ENCODE measurements around the gene GRIK3. TPM values are rescaled to one million over a fixed set of nuclear protein-coding genes. Genes with fewer than 3 reads are reported as not detected.

GRIK3 gene
- total and polyA plus RNA-seq, 2 experiments from 2014 or later = 0.31 to 2.9 TPM

- Mint-ChIP-seq H3K9me3 (no peaks in the 10 kb centered on the region), H3K4me1 (peaks cover 10% of the 10 kb centered on the region), H3K27ac (no peak overlapping the region), H3K36me3 (ENCODE audit: low read depth) (no peaks in the 10 kb centered on the region), H3K4me3 (no peak overlapping the region), H3K27me3 (ENCODE audit: insufficient read depth, low read depth, poor library complexity) (peaks cover 8% of the 10 kb centered on the region)
- no peaks in the 10 kb centered on the region; the same call in 1 of the 2 replicates for H3K4me1 ChIP-seq (ENCODE audit: insufficient read depth)
- H3K27ac ChIP-seq (ENCODE audit: low read depth) = no peak overlapping the region
- no peaks in the 10 kb centered on the region for H3K79me2 ChIP-seq (replicated peaks; ENCODE audit: insufficient read depth)
- DNase-seq (ENCODE audit: low spot score) = no peak
- H3K36me3 ChIP-seq (ENCODE audit: insufficient read depth) = no peaks in the 10 kb centered on the region
- no peak overlapping the region for H3K4me2 ChIP-seq
- ATAC-seq = no peak
- 0 out of 2 replicates have a peak, but pooled peaks cover under 1% of the 10 kb centered on the region for H3K9me2 ChIP-seq (ENCODE audit: insufficient read depth)
- H3F3A ChIP-seq (replicated peaks; ENCODE audit: low read depth) = no peaks in the 10 kb centered on the region
- H3K27me3 ChIP-seq (ENCODE audit: insufficient read depth) = no peaks in the 10 kb centered on the region
- TF ChIP-seq ZNF331 (CRISPR knock-in tag; IDR thresholded peaks at IDR 0.05; ENCODE audit: low read depth) (no peak), ETS1 (IDR thresholded peaks at IDR 0.05) (no peak), STAT1 (IDR thresholded peaks at IDR 0.05; ENCODE audit: unreplicated experiment) (no peak), CREB1 (CRISPR knock-in tag; IDR thresholded peaks at IDR 0.05; ENCODE audit: low read depth) (no peak), EZH2 (IDR thresholded peaks at IDR 0.05; ENCODE audit: low read depth, unreplicated experiment) (no peak), CTCF (conservative IDR thresholded peaks at IDR 0.05; ENCODE audit: low read depth in 2 of 2) (no peak), NANOG (IDR thresholded peaks at IDR 0.05; ENCODE audit: borderline replicate concordance) (no peak), POLR2AphosphoS5 (IDR thresholded peaks at IDR 0.05; ENCODE audit: low read depth) (no peak), ZNF462 (CRISPR knock-in tag; IDR thresholded peaks at IDR 0.05) (no peak), ZNF114 (CRISPR knock-in tag; IDR thresholded peaks at IDR 0.05) (no peak), REST (IDR thresholded peaks at IDR 0.05; ENCODE audit: unreplicated experiment) (no peak), EZH2phosphoT487 (IDR thresholded peaks at IDR 0.05; ENCODE audit: unreplicated experiment) (no peak)
- H3K4me3 ChIP-seq = no peak overlapping the region
- no peak overlapping the region for H2AFZ ChIP-seq
- H4K20me1 ChIP-seq (replicated peaks; ENCODE audit: insufficient read depth) = no peaks in the 10 kb centered on the region
These were observed 92.2 kb downstream of the GRIK3 start for GRCh38 chr1:36942148-36942547.
